Panc1 (cell line): ENCODE results near the gene EMILIN3. TPM values are rescaled to one million over a fixed set of nuclear protein-coding genes. Genes with fewer than 3 reads are reported as not detected.

Source experiments
- ATAC-seq: fragments of 200-7000 bp; cut with Tn5 transposase; 2 replicates; pipeline ENCODE4 v1.9.1; 2020; ENCODE audit warnings: mild to moderate bottlenecking, moderate library complexity
- BruUV-seq: library from RNA; stranded (reverse); fragments of 400-500 nt; replicated peaks from 2 replicates; lab custom pipeline; 2021; lab: Mats Ljungman, UMichigan
- CTCF ChIA-PET: fragments of 300-600 bp; sonication (Branson Sonifier 250); formaldehyde crosslinking; loops from one replicate; lab custom pipeline; 2022; ENCODE audit warnings: antibody characterized with exemption; lab: Charles Lee
- POLR2A ChIA-PET: fragments of 300-600 bp; sonication (Branson Sonifier 250); formaldehyde crosslinking; loops from one replicate; lab custom pipeline; 2022; ENCODE audit warnings: antibody characterized with exemption; lab: Charles Lee
- DNase-seq: peaks from one replicate; pipeline ENCODE4 v3.0.0-alpha.2; 2010; ENCODE audit warnings: low read depth, low spot score
- H3K27ac ChIP-seq: 2 replicates; pipeline ENCODE4 v1.5.1; 2011; ENCODE audit warnings: mild to moderate bottlenecking, low read length, inconsistent platforms
- H3K27me3 ChIP-seq: fragments of 200-500 bp; sonication (Bioruptor generic); 2 replicates; pipeline ENCODE4 v1.6.0; 2014; ENCODE audit warnings: low read length, inconsistent platforms; ENCODE audit not compliant: control insufficient read depth, insufficient read depth
- H3K36me3 ChIP-seq: fragments of 200-500 bp; sonication (Bioruptor generic); 2 replicates; pipeline ENCODE4 v1.5.1; 2014; ENCODE audit warnings: inconsistent platforms, mild to moderate bottlenecking, low read length, moderate library complexity; ENCODE audit not compliant: control insufficient read depth, insufficient read depth
- H3K4me1 ChIP-seq: 2 replicates; pipeline ENCODE4 v1.5.1; 2011; ENCODE audit warnings: inconsistent platforms, mild to moderate bottlenecking, low read length, moderate library complexity; ENCODE audit not compliant: control insufficient read depth, insufficient read depth
- H3K4me3 ChIP-seq, 2 experiments: 2 replicates each; pipeline ENCODE4 v1.5.1; 2011 to 2012; ENCODE audit warnings: low read depth in 2 of 2, low read length in 2 of 2, mild to moderate bottlenecking in 2 of 2, inconsistent platforms in 1 of 2, moderate library complexity in 1 of 2
- H3K9me3 ChIP-seq: fragments of 200-500 bp; sonication (Bioruptor generic); 2 replicates; pipeline ENCODE4 v1.5.1; 2014; ENCODE audit warnings: low read depth, mild to moderate bottlenecking, inconsistent platforms, low read length, moderate library complexity; ENCODE audit not compliant: control insufficient read depth, insufficient read depth
- POLR2AphosphoS5 ChIP-seq: IDR thresholded peaks from 2 replicates; pipeline ENCODE4 v1.6.1; 2012; ENCODE audit warnings: mild to moderate bottlenecking, low read depth, low read length, moderate library complexity
- SIN3A ChIP-seq: IDR thresholded peaks from 2 replicates; pipeline ENCODE4 v1.6.1; 2012; ENCODE audit warnings: low read depth, mild to moderate bottlenecking, low read length, moderate library complexity, borderline replicate concordance; ENCODE audit not compliant: insufficient read depth
- TCF7L2 ChIP-seq: IDR thresholded peaks from 2 replicates; pipeline ENCODE4 v1.6.1; 2011; ENCODE audit warnings: mild to moderate bottlenecking, low read depth, low read length, inconsistent platforms
- in situ Hi-C: cut with HindIII; loops from 2 replicates; pipeline ENCODE4 v1.10.0; 2016; ENCODE audit warnings: low sequenced_read_pairs, low pct_unique_long_range_greater_than_20kb
- intact Hi-C: fragments of 100-400 bp; cut with micrococcal nuclease; formaldehyde crosslinking; loops from one replicate; pipeline ENCODE4 v1.10.0; 2022; ENCODE audit not compliant: unreplicated experiment
- total RNA-seq: library from RNA; stranded (reverse); gene quantifications from one replicate; pipeline ENCODE4 v1.2.1, GENCODE V29; 2021; ENCODE audit not compliant: unreplicated experiment
- TF ChIP-seq, protein P1 (sequence below): fragments of 450-650 bp; IDR thresholded peaks from 2 replicates; pipeline ENCODE4 v1.5.1; 2017; ENCODE audit warnings: mild to moderate bottlenecking
- TF ChIP-seq, protein P2 (sequence below), 2 experiments: IDR thresholded peaks; 2 replicates each; pipeline ENCODE4 v1.6.1; 2011 to 2012; ENCODE audit warnings: low read depth in 2 of 2, control low read depth in 1 of 2, low read length in 1 of 2, mild to moderate bottlenecking in 1 of 2, moderate library complexity in 1 of 2; ENCODE audit not compliant: insufficient read depth in 1 of 2

The EMILIN3 gene
- total RNA-seq, 1 experiment from 2014 or later: 0.54 TPM

DNA sequence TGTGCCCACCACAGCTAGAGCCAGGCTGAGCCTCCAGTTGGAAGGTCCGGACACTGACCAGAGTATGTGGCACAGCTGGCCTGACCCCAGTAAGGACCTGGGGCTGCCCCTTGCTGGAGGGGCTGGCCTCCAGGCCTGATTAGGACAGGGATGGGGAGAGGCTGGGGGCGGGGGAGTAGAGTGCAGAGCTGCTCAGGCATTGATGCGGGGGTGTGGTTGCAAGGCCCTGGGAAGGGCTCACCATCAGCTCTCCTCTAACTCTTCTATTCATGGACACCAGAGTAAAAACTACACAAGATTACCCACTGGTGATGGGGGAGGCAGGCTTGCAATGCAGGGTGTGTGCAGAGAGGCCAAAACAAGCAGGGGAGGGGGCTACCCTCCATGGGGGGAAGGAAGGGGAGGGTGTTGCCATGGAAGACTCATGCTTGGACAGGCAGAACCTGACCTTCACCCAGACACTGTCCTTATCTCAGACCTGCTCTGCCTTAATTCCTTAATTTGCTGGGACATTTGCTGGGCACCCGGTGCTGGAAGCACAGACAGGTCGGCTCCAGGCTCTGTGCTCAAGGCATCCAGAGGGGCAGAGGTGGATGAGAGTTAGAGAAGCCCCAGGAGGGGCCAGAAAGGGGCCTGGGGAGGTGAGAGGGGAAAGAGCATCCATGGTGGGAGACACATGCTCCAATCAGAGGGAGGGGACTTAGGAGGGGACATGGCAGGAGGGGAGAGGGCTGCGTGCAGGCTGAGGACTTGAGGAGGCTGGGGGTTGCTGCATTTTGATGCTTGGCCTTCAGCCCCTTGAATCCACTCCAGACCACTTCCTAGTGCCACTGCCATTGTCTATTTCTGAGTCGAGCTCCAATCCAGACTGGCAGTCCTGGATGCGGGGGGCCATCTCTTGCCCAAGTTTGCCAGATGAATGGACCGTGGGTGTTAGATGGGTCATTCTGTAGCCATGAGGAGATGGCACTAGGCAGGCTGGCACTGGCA, 7.6 kb upstream of the EMILIN3 start:
- ATAC-seq (no peak), DNase-seq (no peak)
- Histone ChIP-seq H3K27me3 (no peaks in the 10 kb centered on the region), H3K4me1 (no peaks in the 10 kb centered on the region), H3K4me3 (no peak overlapping the region), H3K36me3 (no peaks in the 10 kb centered on the region), H3K9me3 (no peaks in the 10 kb centered on the region), H3K27ac (no peak overlapping the region)
- TF ChIP-seq POLR2AphosphoS5 (no peak), TCF7L2 (no peak), SIN3A (no peak)
- TF ChIP-seq, protein P1, sequence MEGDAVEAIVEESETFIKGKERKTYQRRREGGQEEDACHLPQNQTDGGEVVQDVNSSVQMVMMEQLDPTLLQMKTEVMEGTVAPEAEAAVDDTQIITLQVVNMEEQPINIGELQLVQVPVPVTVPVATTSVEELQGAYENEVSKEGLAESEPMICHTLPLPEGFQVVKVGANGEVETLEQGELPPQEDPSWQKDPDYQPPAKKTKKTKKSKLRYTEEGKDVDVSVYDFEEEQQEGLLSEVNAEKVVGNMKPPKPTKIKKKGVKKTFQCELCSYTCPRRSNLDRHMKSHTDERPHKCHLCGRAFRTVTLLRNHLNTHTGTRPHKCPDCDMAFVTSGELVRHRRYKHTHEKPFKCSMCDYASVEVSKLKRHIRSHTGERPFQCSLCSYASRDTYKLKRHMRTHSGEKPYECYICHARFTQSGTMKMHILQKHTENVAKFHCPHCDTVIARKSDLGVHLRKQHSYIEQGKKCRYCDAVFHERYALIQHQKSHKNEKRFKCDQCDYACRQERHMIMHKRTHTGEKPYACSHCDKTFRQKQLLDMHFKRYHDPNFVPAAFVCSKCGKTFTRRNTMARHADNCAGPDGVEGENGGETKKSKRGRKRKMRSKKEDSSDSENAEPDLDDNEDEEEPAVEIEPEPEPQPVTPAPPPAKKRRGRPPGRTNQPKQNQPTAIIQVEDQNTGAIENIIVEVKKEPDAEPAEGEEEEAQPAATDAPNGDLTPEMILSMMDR: no peak
- TF ChIP-seq, protein P2, sequence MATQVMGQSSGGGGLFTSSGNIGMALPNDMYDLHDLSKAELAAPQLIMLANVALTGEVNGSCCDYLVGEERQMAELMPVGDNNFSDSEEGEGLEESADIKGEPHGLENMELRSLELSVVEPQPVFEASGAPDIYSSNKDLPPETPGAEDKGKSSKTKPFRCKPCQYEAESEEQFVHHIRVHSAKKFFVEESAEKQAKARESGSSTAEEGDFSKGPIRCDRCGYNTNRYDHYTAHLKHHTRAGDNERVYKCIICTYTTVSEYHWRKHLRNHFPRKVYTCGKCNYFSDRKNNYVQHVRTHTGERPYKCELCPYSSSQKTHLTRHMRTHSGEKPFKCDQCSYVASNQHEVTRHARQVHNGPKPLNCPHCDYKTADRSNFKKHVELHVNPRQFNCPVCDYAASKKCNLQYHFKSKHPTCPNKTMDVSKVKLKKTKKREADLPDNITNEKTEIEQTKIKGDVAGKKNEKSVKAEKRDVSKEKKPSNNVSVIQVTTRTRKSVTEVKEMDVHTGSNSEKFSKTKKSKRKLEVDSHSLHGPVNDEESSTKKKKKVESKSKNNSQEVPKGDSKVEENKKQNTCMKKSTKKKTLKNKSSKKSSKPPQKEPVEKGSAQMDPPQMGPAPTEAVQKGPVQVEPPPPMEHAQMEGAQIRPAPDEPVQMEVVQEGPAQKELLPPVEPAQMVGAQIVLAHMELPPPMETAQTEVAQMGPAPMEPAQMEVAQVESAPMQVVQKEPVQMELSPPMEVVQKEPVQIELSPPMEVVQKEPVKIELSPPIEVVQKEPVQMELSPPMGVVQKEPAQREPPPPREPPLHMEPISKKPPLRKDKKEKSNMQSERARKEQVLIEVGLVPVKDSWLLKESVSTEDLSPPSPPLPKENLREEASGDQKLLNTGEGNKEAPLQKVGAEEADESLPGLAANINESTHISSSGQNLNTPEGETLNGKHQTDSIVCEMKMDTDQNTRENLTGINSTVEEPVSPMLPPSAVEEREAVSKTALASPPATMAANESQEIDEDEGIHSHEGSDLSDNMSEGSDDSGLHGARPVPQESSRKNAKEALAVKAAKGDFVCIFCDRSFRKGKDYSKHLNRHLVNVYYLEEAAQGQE (IDR thresholded peaks at IDR 0.05; ENCODE audit: insufficient read depth in 1 of 2, low read depth in 2 of 2, low read length in 1 of 2): no peak
- BruUV-seq: no TSS peak
- ChIA-PET POLR2A (no interaction called here), CTCF (no interaction called here)
- intact Hi-C loops (no loop called here), in situ Hi-C loops (no loop called here)

DNA sequence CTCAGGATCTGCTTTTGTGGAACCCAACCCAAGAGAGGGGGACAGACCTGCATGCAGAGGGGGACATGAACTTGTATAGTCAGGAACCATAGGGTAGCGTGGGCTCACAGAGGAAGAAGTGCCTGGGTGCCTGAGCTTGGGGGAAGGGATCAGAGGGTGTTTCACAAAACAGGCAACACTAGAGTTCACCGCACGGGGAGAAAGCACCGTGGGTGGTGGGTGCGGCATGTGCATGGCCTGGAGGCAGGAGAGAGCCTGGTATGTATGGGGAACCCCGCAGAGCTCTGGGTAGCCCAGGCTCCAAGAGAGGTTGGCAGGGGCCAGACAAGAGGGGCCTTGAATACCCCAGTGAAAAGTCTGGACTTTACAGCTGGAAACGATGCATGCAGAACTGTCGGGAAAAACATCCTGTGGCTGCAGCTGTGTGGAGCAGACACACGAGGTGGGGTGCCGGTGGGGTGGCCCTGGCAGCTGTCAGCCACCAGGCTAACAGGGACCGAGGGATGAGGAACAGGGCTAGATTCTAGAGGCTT, 6.7 kb upstream of the EMILIN3 start:
- H3K9me3 ChIP-seq: no peaks in the 10 kb centered on the region
- H3K36me3 ChIP-seq: no peaks in the 10 kb centered on the region
- ChIA-PET CTCF (no interaction called here), POLR2A (no interaction called here)
- intact Hi-C loops (no loop called here), in situ Hi-C loops (no loop called here)
- no peak overlapping the region for H3K4me3 ChIP-seq
- ATAC-seq (no peak), DNase-seq (no peak)
- TF ChIP-seq, protein P1: no peak
- TF ChIP-seq, protein P2 (IDR thresholded peaks at IDR 0.05; ENCODE audit: insufficient read depth in 1 of 2, low read depth in 2 of 2, low read length in 1 of 2): no peak
- TF ChIP-seq SIN3A (no peak), POLR2AphosphoS5 (no peak), TCF7L2 (no peak)
- H3K27ac ChIP-seq: no peak overlapping the region
- BruUV-seq: no TSS peak
- no peaks in the 10 kb centered on the region for H3K27me3 ChIP-seq
- H3K4me1 ChIP-seq: no peaks in the 10 kb centered on the region
